Liver (tissue), 3 donors: Measurements from ENCODE around the gene MAPK1.

ENCODE experiments used
- JUND ChIP-seq, 2 donors: IDR thresholded peaks; 2 replicates each; pipeline ENCODE4 v1.6.1; 2016; ENCODE audit warnings: antibody characterized with exemption in 2 of 2
- SP1 ChIP-seq: IDR thresholded peaks from 2 replicates; pipeline ENCODE4 v1.6.1; 2018; ENCODE audit warnings: antibody characterized with exemption, mild to moderate bottlenecking
- TAF1 ChIP-seq: conservative IDR thresholded peaks from 2 replicates; pipeline ENCODE4 v1.6.1; 2016; ENCODE audit warnings: antibody characterized with exemption, mild to moderate bottlenecking
- YY1 ChIP-seq: IDR thresholded peaks from 2 replicates; pipeline ENCODE4 v1.6.1; 2016; ENCODE audit warnings: antibody characterized with exemption, mild to moderate bottlenecking
- TF ChIP-seq, protein P1 (sequence below): IDR thresholded peaks from 2 replicates; pipeline ENCODE4 v1.6.1; 2016; ENCODE audit warnings: antibody characterized with exemption
- TF ChIP-seq, protein P2 (sequence below): fragments of 150-350 bp; IDR thresholded peaks from 2 replicates; pipeline ENCODE4 v1.5.1; 2017; ENCODE audit warnings: improper control_type of control experiment, low read depth, low read length; ENCODE audit not compliant: missing input control
- donor health status: healthy.
- donor health status: healthy.

DNA sequence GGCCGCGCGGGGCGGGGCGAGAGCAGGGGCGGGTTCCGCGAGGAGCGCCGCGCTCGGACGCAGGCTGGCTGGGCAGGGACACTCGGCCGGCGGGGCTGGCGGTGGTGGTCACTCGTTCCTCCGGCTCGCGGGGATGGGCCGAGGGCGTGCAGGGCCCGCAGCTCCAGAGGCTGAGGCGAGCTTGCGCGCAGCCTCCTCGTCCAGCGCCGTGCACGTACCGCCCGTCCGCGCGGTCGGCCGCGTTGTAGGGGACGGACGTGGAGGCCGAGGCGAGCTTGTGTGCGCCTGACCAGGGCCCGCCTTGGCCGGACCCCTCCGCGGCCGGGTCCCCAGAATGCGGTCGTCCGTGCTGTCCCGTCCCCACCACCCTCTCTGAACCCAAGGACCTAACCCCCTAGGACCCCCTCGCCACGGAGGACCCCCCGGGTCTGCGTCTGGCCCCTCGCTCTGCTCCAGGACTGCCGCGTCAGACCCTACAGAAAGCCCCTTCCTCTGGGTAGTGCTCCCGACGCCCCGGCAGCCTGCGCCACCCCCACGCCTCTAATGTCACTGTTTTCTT is 131.3 kb downstream of the MAPK1 start:
- TF ChIP-seq, protein P1, sequence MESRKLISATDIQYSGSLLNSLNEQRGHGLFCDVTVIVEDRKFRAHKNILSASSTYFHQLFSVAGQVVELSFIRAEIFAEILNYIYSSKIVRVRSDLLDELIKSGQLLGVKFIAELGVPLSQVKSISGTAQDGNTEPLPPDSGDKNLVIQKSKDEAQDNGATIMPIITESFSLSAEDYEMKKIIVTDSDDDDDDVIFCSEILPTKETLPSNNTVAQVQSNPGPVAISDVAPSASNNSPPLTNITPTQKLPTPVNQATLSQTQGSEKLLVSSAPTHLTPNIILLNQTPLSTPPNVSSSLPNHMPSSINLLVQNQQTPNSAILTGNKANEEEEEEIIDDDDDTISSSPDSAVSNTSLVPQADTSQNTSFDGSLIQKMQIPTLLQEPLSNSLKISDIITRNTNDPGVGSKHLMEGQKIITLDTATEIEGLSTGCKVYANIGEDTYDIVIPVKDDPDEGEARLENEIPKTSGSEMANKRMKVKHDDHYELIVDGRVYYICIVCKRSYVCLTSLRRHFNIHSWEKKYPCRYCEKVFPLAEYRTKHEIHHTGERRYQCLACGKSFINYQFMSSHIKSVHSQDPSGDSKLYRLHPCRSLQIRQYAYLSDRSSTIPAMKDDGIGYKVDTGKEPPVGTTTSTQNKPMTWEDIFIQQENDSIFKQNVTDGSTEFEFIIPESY, result no peak
- TF ChIP-seq, protein P2, sequence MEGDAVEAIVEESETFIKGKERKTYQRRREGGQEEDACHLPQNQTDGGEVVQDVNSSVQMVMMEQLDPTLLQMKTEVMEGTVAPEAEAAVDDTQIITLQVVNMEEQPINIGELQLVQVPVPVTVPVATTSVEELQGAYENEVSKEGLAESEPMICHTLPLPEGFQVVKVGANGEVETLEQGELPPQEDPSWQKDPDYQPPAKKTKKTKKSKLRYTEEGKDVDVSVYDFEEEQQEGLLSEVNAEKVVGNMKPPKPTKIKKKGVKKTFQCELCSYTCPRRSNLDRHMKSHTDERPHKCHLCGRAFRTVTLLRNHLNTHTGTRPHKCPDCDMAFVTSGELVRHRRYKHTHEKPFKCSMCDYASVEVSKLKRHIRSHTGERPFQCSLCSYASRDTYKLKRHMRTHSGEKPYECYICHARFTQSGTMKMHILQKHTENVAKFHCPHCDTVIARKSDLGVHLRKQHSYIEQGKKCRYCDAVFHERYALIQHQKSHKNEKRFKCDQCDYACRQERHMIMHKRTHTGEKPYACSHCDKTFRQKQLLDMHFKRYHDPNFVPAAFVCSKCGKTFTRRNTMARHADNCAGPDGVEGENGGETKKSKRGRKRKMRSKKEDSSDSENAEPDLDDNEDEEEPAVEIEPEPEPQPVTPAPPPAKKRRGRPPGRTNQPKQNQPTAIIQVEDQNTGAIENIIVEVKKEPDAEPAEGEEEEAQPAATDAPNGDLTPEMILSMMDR, result no peak
- no peak for TF ChIP-seq YY1
- no peak for TF ChIP-seq SP1
- no peak for TF ChIP-seq TAF1
- no peak for TF ChIP-seq JUND (IDR thresholded peaks at IDR 0.05)
